ENCODE results near the gene CRK.

DNA sequence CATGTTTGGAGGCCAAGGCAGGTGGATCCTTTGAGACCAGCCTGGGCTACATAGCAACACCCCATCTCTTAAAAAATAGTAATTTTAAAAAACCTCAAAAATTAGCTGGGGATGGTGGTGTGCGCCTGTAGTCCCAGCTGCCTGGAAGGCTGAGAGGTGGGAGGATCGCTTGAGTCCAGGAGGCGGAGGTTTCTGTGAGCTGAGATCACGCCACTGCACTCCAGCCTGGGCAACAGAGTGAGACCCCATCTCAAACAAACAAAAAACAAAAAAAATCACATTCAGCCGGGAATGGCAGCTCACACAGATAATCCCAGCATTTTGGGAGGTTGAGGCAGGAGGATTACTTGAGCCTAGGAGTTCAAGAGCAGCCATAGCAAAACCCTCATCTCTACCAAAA lies 39.6 kb downstream of the CRK start:
- TF ChIP-seq, protein P1, sequence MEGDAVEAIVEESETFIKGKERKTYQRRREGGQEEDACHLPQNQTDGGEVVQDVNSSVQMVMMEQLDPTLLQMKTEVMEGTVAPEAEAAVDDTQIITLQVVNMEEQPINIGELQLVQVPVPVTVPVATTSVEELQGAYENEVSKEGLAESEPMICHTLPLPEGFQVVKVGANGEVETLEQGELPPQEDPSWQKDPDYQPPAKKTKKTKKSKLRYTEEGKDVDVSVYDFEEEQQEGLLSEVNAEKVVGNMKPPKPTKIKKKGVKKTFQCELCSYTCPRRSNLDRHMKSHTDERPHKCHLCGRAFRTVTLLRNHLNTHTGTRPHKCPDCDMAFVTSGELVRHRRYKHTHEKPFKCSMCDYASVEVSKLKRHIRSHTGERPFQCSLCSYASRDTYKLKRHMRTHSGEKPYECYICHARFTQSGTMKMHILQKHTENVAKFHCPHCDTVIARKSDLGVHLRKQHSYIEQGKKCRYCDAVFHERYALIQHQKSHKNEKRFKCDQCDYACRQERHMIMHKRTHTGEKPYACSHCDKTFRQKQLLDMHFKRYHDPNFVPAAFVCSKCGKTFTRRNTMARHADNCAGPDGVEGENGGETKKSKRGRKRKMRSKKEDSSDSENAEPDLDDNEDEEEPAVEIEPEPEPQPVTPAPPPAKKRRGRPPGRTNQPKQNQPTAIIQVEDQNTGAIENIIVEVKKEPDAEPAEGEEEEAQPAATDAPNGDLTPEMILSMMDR (conservative IDR thresholded peaks at IDR 0.05; ENCODE audit: low read length) = no peak
- TF ChIP-seq EZH2phosphoT487 (IDR thresholded peaks at IDR 0.05; ENCODE audit: borderline replicate concordance) = no peak

All from Loucy (cell line).